ENCODE measurements around the gene BCL2A1.

- TF ChIP-seq, protein P1, sequence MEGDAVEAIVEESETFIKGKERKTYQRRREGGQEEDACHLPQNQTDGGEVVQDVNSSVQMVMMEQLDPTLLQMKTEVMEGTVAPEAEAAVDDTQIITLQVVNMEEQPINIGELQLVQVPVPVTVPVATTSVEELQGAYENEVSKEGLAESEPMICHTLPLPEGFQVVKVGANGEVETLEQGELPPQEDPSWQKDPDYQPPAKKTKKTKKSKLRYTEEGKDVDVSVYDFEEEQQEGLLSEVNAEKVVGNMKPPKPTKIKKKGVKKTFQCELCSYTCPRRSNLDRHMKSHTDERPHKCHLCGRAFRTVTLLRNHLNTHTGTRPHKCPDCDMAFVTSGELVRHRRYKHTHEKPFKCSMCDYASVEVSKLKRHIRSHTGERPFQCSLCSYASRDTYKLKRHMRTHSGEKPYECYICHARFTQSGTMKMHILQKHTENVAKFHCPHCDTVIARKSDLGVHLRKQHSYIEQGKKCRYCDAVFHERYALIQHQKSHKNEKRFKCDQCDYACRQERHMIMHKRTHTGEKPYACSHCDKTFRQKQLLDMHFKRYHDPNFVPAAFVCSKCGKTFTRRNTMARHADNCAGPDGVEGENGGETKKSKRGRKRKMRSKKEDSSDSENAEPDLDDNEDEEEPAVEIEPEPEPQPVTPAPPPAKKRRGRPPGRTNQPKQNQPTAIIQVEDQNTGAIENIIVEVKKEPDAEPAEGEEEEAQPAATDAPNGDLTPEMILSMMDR (conservative IDR thresholded peaks at IDR 0.05; ENCODE audit: low read length), result no peak
- no peak for TF ChIP-seq EZH2phosphoT487 (IDR thresholded peaks at IDR 0.05; ENCODE audit: borderline replicate concordance, low read depth, low read length)
Measured at GRCh38 chr15:80006946-80007345, 36.0 kb upstream of the BCL2A1 start.
